ENCODE measurements around the gene SDHC. TPM values are rescaled to one million over a fixed set of nuclear protein-coding genes. Genes with fewer than 3 reads are reported as not detected.

Gene SDHC
- total and polyA plus RNA-seq, 2 of the 13 experiments (the other 11 are each of a cell fraction or from before 2014, with no cell fraction given), result 27.1 to 229 TPM

GRCh38 chr1:161367684-161368400 lies 53.7 kb downstream of the SDHC start, which contains the start of gene CFAP126 (continued):
- TF ChIP-seq ZBTB49 (CRISPR knock-in tag; IDR thresholded peaks at IDR 0.05; ENCODE audit: borderline replicate concordance) (no peak), ZNF562 (CRISPR knock-in tag; IDR thresholded peaks at IDR 0.05; ENCODE audit: borderline replicate concordance) (no peak), ZNF530 (CRISPR knock-in tag; IDR thresholded peaks at IDR 0.05; ENCODE audit: low read depth) (no peak), DZIP1 (CRISPR knock-in tag; IDR thresholded peaks at IDR 0.05) (no peak), GATAD2A (CRISPR knock-in tag; IDR thresholded peaks at IDR 0.05) (peak; percentile 27; the same call in 1 of the 2 replicates), PRPF4 (IDR thresholded peaks at IDR 0.05; ENCODE audit: low read depth, low read length, poor library complexity, severe bottlenecking) (no peak), SMARCC2 (IDR thresholded peaks at IDR 0.05) (no peak), ZNF75D (CRISPR knock-in tag; IDR thresholded peaks at IDR 0.05; ENCODE audit: borderline replicate concordance) (no peak), PAX8 (CRISPR knock-in tag; IDR thresholded peaks at IDR 0.05; ENCODE audit: borderline replicate concordance) (no peak), SMYD3 (CRISPR knock-in tag; IDR thresholded peaks at IDR 0.05) (no peak), E2F5 (CRISPR knock-in tag; conservative IDR thresholded peaks at IDR 0.05) (no peak), GMEB2 (CRISPR knock-in tag; IDR thresholded peaks at IDR 0.05; ENCODE audit: low read depth) (no peak), ZNF350 (CRISPR knock-in tag; IDR thresholded peaks at IDR 0.05; ENCODE audit: borderline replicate concordance, low read depth) (no peak), ZNF737 (CRISPR knock-in tag; IDR thresholded peaks at IDR 0.05; ENCODE audit: borderline replicate concordance) (no peak), TBL1XR1 (IDR thresholded peaks at IDR 0.05; ENCODE audit: borderline replicate concordance, low read length, partially characterized antibody) (peak; percentile 13), ZNF547 (CRISPR knock-in tag; IDR thresholded peaks at IDR 0.05) (no peak), KDM2A (CRISPR knock-in tag; IDR thresholded peaks at IDR 0.05; ENCODE audit: borderline replicate concordance, low read depth) (no peak)
